Stomach (tissue), 9 donors: Measurements from ENCODE around the gene TSPAN16. TPM values are rescaled to one million over a fixed set of nuclear protein-coding genes. Genes with fewer than 3 reads are reported as not detected.

Source experiments
- DNase-seq, 2 donors: peaks; one replicate each; pipeline versions ENCODE4 v3.0.0 to v3.0.0-alpha.2; 2013 to 2019
- H3K27ac ChIP-seq, 5 donors: fragments of 200-600 bp in 4 of 5; sonication (generic) in 4 of 5; one replicate each; pipeline ENCODE4 v1.5.1; 2013 to 2019; ENCODE audit warnings: mild to moderate bottlenecking in 1 of 5, moderate library complexity in 1 of 5
- H3K27me3 ChIP-seq, 3 donors: fragments of 200-600 bp; sonication (generic); one replicate each; pipeline ENCODE4 v1.5.1; 2017 to 2019; ENCODE audit warnings: mixed run types in 1 of 3
- H3K36me3 ChIP-seq, 4 donors: fragments of 200-600 bp; sonication (generic); 1 replicate in 3 of 4; 2 replicates in 1 of 4; pipeline ENCODE4 v1.5.1; 2016 to 2019
- H3K4me1 ChIP-seq, 4 donors: fragments of 200-600 bp; sonication (generic); one replicate each; pipeline ENCODE4 v1.5.1; 2016 to 2019
- H3K4me3 ChIP-seq, 4 donors: fragments of 200-600 bp; sonication (generic) in 3 of 4; one replicate each; pipeline ENCODE4 v1.5.1; 2016 to 2019; ENCODE audit warnings: mild to moderate bottlenecking in 1 of 4
- H3K9me3 ChIP-seq, 4 donors: fragments of 200-600 bp; sonication (generic); one replicate each; pipeline ENCODE4 v1.5.1; 2016 to 2019
- EP300 ChIP-seq: sonication (generic); formaldehyde crosslinking; IDR thresholded peaks from one replicate; pipeline ENCODE4 v1.6.1; 2017; ENCODE audit warnings: antibody characterized with exemption
- POLR2A ChIP-seq, 4 donors: fragments of 450-650 bp; IDR thresholded peaks; one replicate each; pipeline ENCODE4 v1.6.1; 2016; ENCODE audit warnings: antibody characterized with exemption in 4 of 4, control low read depth in 2 of 4, mild to moderate bottlenecking in 1 of 4, moderate library complexity in 1 of 4
- POLR2AphosphoS5 ChIP-seq, 3 donors: sonication (generic); formaldehyde crosslinking; IDR thresholded peaks; one replicate each; pipeline ENCODE4 v1.6.1; 2016; ENCODE audit warnings: antibody characterized with exemption in 3 of 3
- whole genome bisulfite sequencing, 5 donors: extraction: QIAGEN DNeasy Blood & Tissue Kit in 3 of 5; methylation state at CpG; one replicate each; pipeline versions ENCODE4 v1.1.5 to v1.1.7; 2013 to 2018; 5-methylcytosine and 5-hydroxymethylcytosine counted together
- intact Hi-C: fragments of 100-400 bp; cut with DNase I; formaldehyde crosslinking; loops from one replicate; pipeline ENCODE4 v1.15.1; 2023; ENCODE audit warnings: low total_unique reads
- polyA plus RNA-seq, 3 donors: library from polyadenylated mRNA; stranded (reverse); fragments of 200-250 nt; gene quantifications; one replicate each; pipeline ENCODE4 v1.2.3, GENCODE V29; 2013
- total RNA-seq, 5 donors: library from RNA; depleted of rRNA; stranded (reverse); fragments of >200 nt; gene quantifications; one replicate each; pipeline versions ENCODE4 v1.1.0 to v1.2.3, GENCODE V29; 2014 to 2016
- TF ChIP-seq, protein P1 (sequence below), 7 experiments: fragments of 450-650 bp in 4 of 7; fragments of 200-600 bp in 3 of 7; sonication (generic) in 3 of 7; IDR thresholded peaks; one replicate each; pipeline ENCODE4 v1.5.1; 2016 to 2019; ENCODE audit warnings: antibody characterized with exemption in 7 of 7, control low read depth in 2 of 7, mild to moderate bottlenecking in 1 of 7
- donor health status: healthy with polysubstance abuse.
- donor health status: Bipolar disorder and iron deficiency.
- donor health status: healthy.

The TSPAN16 gene
- total and polyA plus RNA-seq, 8 donors, result not detected

DNA sequence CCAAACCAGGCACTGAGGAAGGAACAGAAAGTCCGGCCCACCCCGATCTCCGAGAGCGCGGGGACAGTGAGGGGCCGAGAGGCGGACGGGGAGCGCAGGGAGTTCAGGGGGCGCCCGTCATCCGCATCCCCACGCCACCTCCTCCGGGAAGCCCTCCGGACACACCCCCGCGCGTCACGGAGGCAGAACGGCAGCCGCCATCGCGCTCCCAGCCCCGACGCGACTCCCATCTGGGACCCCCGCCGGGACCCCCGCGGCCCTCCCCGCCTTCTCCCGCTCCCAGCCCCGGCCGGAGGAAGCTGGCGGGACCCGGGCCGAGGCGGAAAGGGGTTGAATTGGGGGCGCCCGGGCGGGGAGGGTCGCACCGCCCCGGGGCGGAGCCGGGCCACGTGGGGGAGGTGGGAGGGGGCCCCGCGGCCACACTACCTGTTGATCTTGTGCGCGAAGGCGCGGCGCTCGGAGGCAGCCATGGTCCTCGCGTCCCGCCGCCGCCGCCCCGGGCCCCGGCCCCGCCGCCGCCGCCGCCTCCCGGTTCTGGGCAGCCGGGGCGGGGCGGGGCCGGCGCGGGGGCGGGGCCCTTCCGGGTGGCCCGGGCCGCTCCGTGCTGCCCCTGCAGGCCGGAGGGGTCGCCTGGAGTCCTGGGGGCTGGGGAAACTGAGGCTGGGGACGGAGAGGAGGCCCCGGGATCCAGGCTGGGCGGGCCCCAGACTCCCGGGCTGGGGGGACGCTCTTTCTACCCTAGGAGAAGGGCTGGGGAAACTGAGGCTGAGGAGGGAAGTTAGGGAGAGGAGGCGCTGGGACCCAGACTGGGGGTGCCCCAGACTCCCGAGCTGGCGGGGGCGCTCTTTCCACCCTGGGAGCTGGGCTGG lies 33.8 kb upstream of the TSPAN16 start, which contains the start of gene DOCK6:
DOCK6 (minus strand) TSS at position 554 of the 869 bp plus-strand sequence; CDS start at position 470, 84 bp downstream.
- intact Hi-C loops, result no loop called here
- Histone ChIP-seq H3K27me3 (peaks cover 0 to 19% (median 0%) of the 10 kb centered on the region in 3 donors), H3K4me3 (peak within 1 kb of the TSS; percentile 92 to 99 (median 95)), H3K9me3 (no peaks in the 10 kb centered on the region), H3K27ac (peak within 1 kb of the TSS; percentile 86 to 91 (median 88)), H3K4me1 (peaks cover 24 to 48% (median 39%) of the 10 kb centered on the region in 4 donors), H3K36me3 (no peaks in the 10 kb centered on the region)
- no peak for TF ChIP-seq EP300
- TF ChIP-seq, protein P1, sequence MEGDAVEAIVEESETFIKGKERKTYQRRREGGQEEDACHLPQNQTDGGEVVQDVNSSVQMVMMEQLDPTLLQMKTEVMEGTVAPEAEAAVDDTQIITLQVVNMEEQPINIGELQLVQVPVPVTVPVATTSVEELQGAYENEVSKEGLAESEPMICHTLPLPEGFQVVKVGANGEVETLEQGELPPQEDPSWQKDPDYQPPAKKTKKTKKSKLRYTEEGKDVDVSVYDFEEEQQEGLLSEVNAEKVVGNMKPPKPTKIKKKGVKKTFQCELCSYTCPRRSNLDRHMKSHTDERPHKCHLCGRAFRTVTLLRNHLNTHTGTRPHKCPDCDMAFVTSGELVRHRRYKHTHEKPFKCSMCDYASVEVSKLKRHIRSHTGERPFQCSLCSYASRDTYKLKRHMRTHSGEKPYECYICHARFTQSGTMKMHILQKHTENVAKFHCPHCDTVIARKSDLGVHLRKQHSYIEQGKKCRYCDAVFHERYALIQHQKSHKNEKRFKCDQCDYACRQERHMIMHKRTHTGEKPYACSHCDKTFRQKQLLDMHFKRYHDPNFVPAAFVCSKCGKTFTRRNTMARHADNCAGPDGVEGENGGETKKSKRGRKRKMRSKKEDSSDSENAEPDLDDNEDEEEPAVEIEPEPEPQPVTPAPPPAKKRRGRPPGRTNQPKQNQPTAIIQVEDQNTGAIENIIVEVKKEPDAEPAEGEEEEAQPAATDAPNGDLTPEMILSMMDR (IDR thresholded peaks at IDR 0.05), result peak in 2 of 7 experiments; percentile 10 to 49
- no peak for TF ChIP-seq POLR2AphosphoS5 (IDR thresholded peaks at IDR 0.05)
- no peak for TF ChIP-seq POLR2A (IDR thresholded peaks at IDR 0.05)
- WGBS, 5 donors, result 1% methylated on average over 7 to 91 of the region's 91 CpGs
- peak; percentile 58 to 80 for DNase-seq

DNA sequence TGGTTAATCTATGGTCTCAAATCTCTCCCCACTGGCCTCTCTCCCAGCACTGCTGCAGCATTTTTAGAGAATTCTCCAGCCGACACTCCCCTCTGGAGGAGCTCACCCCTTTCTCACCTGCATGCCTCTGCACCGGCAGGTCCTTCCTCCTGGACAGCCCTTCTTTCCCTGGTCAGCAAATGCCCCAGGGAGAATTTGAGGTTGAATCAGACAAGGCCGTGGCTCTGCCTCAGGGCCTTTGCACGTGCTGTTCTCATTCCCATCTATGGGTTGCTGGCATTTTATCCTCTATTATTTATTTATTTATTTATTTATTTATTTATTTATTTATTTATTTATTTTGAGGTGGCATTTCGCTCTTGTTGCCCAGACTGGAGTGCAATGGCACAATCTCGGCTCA lies 32.2 kb upstream of the TSPAN16 start:
- Histone ChIP-seq H3K36me3 (no peaks in the 10 kb centered on the region), H3K4me1 (peaks cover 24 to 51% (median 46%) of the 10 kb centered on the region in 4 donors), H3K27ac (peak overlapping the region in 3 of 5 donors; percentile 87 to 91 (median 90)), H3K27me3 (peaks cover 0 to 23% (median 0%) of the 10 kb centered on the region in 3 donors), H3K4me3 (no peak overlapping the region), H3K9me3 (no peaks in the 10 kb centered on the region)
- intact Hi-C loops, result no loop called here
- no peak for TF ChIP-seq EP300
- TF ChIP-seq, protein P1 (IDR thresholded peaks at IDR 0.05), result no peak
- no peak for TF ChIP-seq POLR2A (IDR thresholded peaks at IDR 0.05)
- TF ChIP-seq POLR2AphosphoS5 (IDR thresholded peaks at IDR 0.05), result no peak
- WGBS, 5 donors, result 87 to 93% (median 90%) methylated on average over 6 of the region's 6 CpGs
- no peak for DNase-seq

DNA sequence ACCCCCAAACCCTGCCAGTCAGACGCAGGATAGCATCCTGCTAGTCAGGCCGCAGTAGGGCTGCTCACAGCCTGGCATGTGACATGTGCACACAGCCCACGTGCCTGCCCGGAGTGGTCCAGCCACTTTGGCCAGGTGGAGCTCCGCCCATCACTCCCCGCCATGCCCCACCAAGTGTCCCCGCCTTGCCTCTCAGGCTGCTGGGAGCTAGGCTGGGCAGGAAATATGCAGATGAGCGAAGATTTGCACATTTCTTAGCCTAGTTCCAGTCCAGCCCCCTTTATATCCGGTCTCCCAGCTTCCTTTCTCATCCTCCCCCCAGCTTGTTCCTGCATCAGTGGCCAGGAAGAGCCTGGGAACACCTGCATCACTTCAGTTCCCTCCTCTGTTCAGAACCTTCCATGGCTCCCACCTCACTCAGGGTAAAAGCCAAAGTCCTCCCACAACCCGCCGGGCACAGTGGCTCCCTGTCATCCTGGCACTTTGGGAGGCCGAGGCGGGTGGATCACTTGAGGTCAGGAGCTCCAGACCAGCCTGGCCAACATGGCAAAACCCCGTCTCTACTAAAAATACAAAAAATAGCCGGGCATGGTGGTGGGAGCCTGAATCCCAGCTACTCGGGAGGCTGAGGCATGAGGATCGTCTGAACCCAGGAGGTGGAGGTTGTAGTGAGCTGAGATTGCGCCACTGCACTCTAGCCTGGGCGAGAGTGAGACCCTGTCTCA lies 31.3 kb upstream of the TSPAN16 start:
- peak; percentile 84 to 95 for DNase-seq
- H3K4me1 ChIP-seq, result peaks cover 24 to 58% (median 55%) of the 10 kb centered on the region in 4 donors
- H3K27ac ChIP-seq, result peak overlapping the region; percentile 83 to 91 (median 90)
- no peaks in the 10 kb centered on the region for H3K36me3 ChIP-seq
- H3K27me3 ChIP-seq, result peaks cover 0 to 23% (median 0%) of the 10 kb centered on the region in 3 donors
- WGBS, 5 donors, result 47 to 61% (median 52%) methylated on average over 19 of the region's 19 CpGs
- H3K4me3 ChIP-seq, result no peak overlapping the region
- intact Hi-C loops, result no loop called here
- TF ChIP-seq POLR2AphosphoS5 (IDR thresholded peaks at IDR 0.05) (peak; percentile 38 to 89 (median 54)), EP300 (no peak)
- H3K9me3 ChIP-seq, result no peaks in the 10 kb centered on the region

DNA sequence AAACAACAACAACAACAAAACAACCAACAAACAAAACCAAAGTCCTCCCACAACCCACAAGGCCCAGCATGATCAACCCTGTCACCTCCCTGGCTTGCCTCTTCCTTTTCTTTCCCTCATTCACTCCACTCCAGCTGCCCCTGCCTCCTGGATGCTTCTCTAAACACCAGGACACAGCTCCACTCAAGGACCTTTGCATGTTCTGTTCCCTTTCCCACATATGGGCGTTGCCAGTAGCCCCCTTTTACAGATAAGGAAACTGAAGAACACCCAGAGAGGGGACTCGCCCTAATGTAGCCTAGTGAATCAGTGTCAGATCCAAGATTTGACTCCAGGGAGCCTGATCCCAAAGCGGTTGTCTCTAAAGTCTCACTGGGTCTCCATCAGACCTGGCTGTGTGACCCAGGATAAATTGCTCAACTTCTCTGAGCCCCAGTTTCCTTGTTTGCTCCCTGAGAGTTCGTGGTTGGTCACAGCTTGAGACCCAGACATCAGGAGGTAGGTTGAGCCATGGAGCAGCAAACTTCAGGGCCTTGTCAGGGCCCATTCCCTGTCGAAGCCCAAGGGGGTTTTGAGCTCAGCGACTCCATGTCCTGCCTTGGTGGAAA lies 30.7 kb upstream of the TSPAN16 start:
- Histone ChIP-seq H3K4me1 (peaks cover 24 to 60% (median 55%) of the 10 kb centered on the region in 4 donors), H3K27me3 (peaks cover 0 to 23% (median 0%) of the 10 kb centered on the region in 3 donors), H3K9me3 (no peaks in the 10 kb centered on the region), H3K4me3 (no peak overlapping the region), H3K36me3 (no peaks in the 10 kb centered on the region), H3K27ac (peak overlapping the region; percentile 83 to 91 (median 90))
- WGBS, 5 donors, result 41 to 64% (median 50%) methylated on average over 4 to 6 of the region's 6 CpGs
- TF ChIP-seq, protein P1 (IDR thresholded peaks at IDR 0.05), result no peak
- no peak for TF ChIP-seq POLR2AphosphoS5 (IDR thresholded peaks at IDR 0.05)
- TF ChIP-seq POLR2A (IDR thresholded peaks at IDR 0.05), result no peak
- TF ChIP-seq EP300, result no peak
- no peak for DNase-seq
- intact Hi-C loops, result no loop called here
